Activated CD4-positive, alpha-beta T cell treated with anti-CD3 and anti-CD28 coated beads for 48 hours (primary cell): ENCODE results near the gene SUSD1.
"Not testable (repeated sequence)": the region's sequence is repeated elsewhere in the genome, so short reads cannot be mapped to it uniquely, and the experiment has no call there.

ENCODE experiments used
- DNase-seq: peaks from one replicate; pipeline ENCODE4 v3.0.0-alpha.2; 2020

The SUSD1 gene

GRCh38 chr9:112128399-112128798 lies 46.7 kb downstream of the SUSD1 start:
- not testable (repeated sequence) for DNase-seq

GRCh38 chr9:112127281-112127680 lies 47.8 kb downstream of the SUSD1 start:
- no peak for DNase-seq

- no peak for DNase-seq
Measured at GRCh38 chr9:112125951-112126388, 49.1 kb downstream of the SUSD1 start.

- no peak for DNase-seq
Measured at GRCh38 chr9:112124156-112124555, 50.9 kb downstream of the SUSD1 start.

- DNase-seq = peak; percentile 7
Measured at GRCh38 chr9:112121633-112122032, 53.5 kb downstream of the SUSD1 start.

- no peak for DNase-seq
Measured at GRCh38 chr9:112120439-112120925, 54.6 kb downstream of the SUSD1 start.

- DNase-seq = no peak
Measured at GRCh38 chr9:112120030-112120341, 55.1 kb downstream of the SUSD1 start.

- DNase-seq = no peak
Measured at GRCh38 chr9:112119225-112120029, 55.7 kb downstream of the SUSD1 start.

GRCh38 chr9:112118009-112118408 lies 57.1 kb downstream of the SUSD1 start:
- no peak for DNase-seq

DNA sequence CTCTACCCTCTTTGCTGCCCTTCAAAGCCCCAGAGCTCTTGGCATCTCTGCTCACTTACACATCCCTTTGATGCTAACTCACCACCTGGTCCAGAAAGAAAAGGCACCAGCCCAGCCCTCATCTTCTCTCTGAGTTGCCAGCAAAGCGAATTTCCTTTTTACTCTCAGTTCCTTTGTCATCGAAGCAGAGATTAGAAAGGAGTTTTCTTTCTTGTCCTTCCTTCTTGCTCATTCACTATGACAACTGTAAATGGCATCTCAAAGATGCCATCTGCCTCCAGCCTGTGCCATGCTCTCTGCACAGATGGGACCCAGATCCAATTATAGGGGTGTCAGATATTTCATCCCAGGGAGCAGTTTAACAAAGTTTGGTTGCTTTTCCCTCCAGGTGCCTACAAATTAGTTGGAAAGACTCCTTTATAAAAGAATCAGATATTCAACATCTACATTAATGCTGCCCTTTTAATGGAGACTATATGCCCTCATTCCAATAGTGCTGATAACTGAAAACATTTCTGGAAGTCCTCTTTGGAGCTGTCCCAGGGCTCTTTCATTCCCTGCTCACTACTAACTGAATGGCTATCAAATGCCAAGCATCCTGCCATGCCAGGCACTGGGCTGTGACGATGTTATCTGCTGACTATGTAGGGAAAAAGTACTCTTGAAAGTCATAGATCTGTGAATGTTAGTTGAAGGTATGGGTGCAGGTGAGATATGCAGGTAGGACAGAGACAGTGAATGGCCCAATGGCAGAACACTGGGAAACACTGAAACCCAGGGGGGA lies 58.9 kb downstream of the SUSD1 start:
- no peak for DNase-seq

GRCh38 chr9:112115109-112115508 lies 60.0 kb downstream of the SUSD1 start:
- no peak for DNase-seq

DNA sequence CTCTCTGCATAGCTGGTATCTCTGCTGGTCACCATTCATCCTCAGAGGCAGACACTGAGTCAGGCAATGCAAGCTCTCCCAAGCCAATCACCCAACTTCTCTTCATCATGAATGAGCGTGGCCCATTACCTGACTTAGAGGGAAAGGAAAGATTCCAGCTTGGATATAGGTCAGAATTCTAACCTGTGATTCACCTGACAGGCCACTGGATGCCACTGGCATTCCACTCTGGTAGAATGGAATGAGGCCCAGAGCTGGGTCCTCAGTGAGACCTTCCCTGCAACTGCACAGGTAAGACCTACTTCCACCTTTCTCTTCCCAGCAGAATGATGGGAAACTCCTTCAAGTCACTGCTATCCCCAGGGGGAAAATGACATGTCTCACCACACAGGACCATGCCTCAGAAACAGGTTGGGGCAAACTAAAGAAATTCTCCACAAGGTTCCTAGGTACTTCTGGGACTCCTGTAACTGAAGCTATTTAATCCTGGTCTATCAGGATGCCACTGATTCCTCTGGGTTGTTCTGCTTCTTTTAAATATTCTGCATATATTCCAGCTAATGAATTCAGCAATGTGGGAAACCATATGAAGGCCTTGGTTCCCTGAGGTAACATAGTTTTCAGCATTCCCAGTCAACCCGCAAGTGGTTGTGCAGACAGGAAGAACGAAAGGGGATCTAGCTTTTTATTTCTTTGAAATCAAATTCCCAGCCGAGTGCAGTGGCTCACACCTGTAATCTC lies 62.0 kb downstream of the SUSD1 start:
- peak; percentile 8 for DNase-seq

DNA sequence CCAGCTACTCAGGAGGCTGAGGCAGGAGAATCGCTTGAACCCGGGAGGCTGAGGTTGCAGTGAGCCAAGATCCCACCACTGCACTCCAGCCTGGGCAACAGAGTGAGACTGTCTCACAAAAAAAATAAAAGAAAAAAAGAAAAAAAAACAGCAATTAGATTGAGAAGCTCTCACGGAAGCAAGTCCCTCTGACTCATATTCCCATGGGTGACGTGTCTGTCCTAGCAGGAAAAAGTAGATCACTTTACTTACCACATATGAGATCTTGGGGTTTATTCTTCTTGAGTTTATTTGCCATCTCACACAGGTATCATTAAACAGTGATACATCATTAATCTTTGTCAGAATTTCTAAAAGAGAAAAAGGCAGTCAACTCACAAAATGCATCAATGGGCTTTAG lies 62.6 kb downstream of the SUSD1 start:
- DNase-seq = no peak

DNA sequence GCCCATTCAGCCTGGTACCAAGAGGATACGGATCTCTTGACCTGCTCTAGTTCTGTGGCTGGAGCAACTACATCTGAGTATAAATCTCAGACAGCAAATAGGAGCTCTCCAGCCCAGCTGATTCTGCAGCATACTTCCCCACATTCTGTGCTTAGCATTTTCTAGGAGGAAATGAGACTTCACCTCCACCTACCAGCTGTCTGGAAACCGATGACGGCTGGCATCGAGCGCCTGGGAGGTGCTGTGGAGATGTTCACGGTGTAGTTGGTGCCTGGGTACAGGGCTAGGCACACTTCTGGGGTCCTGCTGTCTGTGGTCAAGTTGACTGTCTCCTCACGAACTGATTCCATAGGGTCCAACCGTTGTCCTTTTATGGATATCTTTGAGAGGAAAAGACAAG lies 63.6 kb downstream of the SUSD1 start:
- DNase-seq = no peak

GRCh38 chr9:112110777-112111113 lies 64.4 kb downstream of the SUSD1 start:
- DNase-seq = no peak

- DNase-seq = no peak
Measured at GRCh38 chr9:112110094-112110776, 64.9 kb downstream of the SUSD1 start.

GRCh38 chr9:112104901-112105300 lies 70.2 kb downstream of the SUSD1 start:
- DNase-seq = no peak

DNA sequence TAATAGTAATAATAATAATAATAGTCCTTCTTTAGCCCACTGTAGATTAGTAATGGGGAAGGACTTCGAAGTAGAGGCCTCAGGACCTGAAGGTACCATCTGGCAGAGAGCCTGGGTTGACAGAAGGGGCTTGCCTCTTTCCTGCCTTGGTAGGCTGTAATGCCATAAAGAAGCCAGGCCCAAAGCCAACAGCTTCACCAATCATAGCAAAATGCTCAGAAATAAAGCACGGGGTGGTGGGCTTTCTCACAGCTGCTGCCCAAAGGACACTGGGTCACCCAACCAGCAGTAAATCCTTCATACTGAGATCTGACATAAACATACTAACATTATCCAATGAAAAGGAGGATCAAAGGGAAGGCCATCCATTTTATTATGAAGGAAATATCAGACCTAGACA lies 70.7 kb downstream of the SUSD1 start:
- DNase-seq = no peak

DNA sequence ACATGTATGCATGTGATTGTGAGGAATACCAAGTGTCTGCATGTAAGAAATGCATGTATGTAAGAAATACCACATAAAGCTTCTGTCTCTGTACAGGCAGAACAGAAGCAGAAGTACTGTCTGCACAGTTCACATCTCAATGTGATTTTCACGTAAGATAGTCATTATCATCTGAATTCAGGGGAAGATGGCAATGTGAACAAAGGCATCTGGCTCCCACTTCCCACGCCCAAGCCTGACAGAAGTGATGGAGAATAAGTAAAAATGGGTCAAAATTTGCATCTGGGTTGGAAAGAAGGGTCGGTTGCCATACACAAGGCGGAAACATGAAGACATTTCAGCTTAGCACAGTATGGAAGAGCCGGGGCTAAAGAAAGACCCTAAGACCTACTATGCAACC lies 71.7 kb downstream of the SUSD1 start:
- DNase-seq = no peak

DNA sequence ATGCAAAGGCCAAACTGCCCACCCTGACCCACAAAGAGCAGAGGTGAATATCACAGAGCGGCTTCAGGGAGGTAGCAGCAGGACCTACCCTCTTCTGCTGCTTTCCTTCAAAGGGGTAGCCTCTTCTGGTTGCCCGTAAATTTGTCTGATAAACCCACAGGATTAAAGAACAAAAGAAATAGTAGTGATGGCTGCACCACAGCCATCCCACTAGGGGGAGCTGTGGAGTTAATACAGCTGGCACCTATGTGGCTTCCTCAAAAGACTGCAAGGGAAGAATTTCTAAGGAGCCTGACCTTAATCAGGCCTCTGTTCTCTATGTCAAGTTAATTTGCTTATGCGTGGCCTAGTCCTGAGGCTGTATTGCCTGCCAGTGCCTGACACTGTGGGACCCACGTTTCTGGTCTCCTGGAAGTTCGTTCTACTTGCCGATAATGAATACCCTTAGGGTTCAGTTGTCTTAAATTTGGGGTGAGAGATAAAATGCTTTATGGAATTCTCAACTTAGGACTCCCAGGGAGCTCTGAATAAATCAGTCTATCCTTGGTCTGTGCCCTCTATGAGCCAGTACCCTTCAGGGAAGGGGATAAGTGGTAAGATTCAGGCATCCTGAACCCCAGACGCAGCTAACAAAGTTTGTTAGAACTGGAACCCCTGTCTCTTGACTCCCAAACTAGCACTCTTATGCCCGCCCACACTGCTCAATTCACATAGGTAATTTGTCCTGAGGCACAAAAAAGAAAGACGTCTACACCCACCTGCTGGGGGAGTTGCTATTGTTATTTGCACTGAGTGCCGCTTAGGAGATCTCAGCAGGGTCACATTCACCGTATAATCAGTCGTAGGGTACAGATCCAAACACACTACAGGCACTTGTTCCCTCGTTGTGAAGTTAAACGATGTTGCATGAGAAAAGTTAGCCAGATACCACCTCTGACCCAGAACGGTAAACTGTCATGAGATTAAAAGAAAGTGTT lies 77.1 kb downstream of the SUSD1 start:
- peak; percentile 77 for DNase-seq

GRCh38 chr9:112094948-112095681 lies 80.0 kb downstream of the SUSD1 start:
- DNase-seq = no peak
